Measurements from ENCODE around the gene CBFB.

- no peak for TF ChIP-seq CTCF (conservative IDR thresholded peaks at IDR 0.05; ENCODE audit: low read depth, low read length)
- TF ChIP-seq EZH2 (IDR thresholded peaks at IDR 0.05; ENCODE audit: borderline replicate concordance, low read depth, low read length, poor library complexity, severe bottlenecking) = no peak
Measured at GRCh38 chr16:67029254-67030096, 526 bp downstream of the CBFB start.
